ENCODE results near the gene DNAH14.

Gene DNAH14

DNA sequence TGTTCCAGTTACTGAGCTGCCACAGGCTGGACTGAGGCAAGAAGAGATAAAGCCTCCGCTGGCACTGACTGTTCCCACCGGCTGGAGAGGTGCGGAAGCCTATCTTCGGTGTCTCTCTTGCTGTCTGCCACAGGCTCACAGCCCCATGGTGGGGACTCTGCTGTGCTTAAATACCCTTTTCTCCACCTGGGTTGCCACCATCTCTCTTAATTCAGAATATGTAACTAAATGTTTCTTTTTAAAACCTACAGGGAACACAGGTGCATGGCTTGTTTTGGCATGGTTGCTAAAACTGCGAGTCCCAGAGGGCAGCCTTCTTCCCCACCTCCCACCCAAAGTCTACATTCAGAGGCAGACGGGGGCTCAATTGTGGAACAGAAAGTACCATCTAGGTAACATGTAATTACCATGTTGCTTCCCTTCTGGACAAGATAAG is 506.5 kb downstream of the DNAH14 start:
- no peak for DNase-seq

DNA sequence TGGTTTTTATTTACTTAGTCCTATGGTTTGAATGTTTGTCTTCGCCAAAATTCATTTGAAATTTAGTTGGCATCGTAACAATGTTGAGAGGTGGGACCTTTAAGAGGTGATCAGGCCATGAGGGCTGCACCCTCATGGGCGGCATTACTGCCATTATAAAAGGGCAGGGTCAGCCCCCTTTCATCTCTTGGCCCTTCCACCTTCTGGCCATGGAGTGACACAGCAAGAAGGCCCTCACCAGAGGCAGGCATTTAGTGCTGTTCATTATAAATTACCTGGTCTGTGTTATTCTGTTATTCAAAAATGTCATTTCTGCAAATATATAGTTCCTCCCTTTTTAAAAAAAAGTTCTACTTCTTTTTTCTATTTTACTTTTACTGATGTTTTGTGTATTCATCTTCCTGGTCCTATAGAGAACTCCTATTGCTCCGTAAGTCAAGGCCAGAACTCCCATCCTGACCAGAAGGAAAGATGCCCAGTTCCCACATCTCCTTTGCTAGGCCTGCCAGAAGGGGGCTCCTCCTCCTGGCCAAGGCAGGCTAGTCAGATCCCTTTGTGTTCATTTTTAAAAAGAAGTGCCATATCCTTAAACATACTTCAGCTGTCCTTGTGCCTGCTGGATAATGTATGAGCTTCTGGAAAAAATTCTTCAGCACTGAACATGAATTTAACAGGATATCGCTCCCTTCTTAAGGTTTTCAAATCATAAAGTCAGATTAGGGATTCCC is 508.4 kb downstream of the DNAH14 start:
- no peak for DNase-seq

DNA sequence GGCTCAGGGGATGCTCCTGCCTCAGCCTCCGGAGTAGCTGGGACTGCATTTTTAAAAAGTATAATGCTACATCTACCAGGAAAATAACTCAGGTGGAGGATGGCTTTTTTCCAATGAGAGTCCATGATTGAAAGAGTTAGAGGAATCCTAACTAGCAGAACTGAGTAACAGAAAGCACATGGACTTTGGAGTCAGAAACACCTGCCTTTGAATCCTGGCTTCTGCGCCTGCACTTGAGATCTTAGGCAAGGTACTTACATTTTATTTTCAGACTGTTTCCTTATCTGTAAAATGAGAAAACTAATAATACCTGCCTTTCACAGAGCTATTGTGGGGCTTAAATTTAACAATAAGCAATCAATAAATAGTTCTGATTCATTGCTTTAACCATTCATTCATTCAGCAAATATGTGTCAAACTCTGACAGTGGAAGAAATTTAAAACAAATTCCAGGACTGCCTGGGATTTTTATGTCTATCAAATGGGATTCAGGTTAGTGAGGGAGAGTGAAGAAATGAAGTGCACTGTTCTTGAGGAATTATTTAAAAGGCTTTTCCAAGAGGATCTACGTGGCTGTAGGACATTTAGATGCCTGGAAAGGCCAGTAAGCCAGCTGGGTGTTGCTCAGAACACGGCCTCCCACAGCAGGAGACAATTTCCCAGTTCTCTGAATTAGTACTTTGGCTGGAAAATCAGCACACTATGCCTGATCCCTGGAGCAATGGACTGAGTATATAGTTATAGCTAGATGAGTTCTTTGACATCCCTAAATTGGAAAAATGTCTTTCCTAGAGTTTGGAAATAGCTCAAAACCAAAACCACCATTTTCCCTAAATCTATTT is 511.1 kb downstream of the DNAH14 start:
- DNase-seq = no peak

DNA sequence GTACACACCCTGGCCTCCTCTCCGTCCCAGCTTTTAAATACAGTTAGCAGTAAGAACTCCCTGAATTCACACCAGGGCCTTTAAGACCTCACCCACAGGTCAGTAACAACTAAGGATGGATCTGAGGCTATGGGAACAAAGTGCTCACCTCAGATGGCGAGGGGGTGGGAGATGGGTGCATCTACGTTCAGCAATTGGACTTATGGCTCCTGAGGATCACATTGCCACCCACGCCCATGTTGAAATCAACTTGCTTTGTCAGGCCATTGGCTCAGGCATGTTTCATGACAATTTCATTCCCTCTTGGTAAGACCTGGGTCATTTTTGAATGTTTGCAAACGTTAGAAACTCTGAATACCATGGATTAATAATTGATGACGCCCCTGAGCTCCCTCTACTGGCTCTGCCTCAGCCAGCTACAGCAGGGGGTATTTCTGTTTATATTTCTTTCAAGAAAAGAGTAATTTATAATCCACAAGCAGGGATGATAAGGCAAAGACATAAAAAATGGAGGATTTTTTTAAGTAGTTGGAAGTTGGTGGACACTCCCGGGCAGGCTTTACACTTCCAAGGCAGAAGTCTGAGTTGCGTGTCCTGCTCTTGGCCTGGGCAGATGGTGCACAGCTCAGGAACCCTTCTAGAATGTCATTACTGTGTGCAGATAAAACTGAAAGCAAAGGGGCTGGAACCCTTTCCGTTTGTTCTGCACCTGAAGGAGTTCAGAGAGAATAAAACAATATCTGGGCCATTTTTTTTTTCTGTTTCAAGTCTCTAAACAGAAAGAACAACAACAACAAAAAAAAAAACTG is 512.0 kb downstream of the DNAH14 start:
- DNase-seq = no peak

DNA sequence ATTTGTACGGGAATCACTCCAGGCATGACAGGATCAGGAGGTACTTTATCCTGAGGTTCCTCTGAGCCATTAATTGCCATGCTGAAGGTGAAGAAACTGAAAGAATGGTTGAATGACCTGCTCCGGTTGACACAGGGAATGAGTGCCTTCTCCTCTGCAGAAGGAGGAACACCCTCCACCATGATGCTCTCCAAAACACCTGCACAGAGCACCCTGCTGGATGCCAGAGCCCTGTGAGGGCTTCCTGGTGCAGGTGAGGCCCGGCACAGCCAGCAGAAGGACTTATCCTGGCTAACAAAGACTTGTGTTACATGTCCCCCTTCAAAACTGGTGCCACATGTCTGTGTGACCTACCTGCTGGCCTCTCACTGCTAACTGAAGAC is 512.6 kb downstream of the DNAH14 start:
- DNase-seq = no peak

DNA sequence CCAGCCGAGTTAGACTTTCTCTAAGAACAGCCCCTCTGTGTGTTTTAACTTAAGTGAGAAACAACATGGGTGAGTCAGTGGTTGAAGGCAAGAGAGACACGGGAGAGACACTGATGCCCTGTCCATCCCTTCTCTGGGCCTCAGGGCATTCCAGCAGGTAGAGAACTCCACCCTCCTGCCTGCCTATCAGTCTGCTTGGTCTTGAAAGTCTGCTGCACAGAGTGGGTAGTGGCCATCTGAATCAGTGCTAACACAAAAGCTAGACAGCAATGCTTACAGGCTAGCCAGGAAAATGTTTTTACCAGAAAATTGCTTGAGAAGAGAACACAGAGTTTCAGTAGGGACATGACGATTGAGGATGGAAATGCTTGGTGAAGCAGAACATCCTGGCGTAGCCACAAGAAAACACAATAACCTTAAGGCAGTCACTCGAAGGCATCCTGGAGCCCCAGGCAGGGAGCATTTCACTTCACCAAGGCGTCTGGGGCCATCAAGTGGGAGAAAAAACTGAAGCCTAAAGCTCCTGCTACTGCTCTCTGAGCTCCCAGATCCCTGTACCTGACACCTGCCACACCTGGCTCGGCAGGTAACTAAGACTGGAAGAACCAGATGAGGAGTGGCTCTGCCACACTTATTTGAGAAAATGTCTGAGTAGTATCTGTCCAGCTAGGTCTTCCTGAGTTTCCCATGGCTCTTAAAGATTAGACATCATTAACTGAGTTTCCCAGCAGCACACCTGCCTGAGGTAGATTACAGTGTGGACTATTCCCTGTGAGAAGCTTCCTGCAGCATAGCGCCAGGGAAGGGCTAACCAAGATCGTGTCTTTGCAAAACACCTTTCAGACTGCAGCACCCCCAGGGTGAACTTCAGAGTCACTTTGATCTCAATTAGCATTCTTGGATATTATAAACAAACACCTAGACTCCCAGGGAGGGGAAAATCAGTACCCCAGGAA is 516.4 kb downstream of the DNAH14 start:
- no peak for DNase-seq

DNA sequence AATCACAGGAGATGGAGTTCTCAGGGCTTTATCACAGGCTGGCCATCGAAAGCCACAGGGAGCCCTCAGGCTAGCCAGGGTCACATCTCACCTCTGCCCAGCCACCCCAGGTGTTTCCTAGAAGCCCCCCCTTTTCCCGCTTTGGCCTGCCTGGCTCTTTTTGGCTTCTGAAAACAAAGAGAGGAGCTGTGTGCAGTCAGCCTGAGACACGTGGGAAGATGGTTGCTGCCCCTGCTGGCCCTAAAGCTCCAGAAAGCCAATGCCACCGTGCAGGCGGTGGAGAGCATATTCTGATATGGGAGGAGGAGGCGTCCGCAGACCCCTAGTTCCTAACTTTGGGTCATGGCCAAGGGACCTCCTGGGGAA is 517.1 kb downstream of the DNAH14 start:
- no peak for DNase-seq

DNA sequence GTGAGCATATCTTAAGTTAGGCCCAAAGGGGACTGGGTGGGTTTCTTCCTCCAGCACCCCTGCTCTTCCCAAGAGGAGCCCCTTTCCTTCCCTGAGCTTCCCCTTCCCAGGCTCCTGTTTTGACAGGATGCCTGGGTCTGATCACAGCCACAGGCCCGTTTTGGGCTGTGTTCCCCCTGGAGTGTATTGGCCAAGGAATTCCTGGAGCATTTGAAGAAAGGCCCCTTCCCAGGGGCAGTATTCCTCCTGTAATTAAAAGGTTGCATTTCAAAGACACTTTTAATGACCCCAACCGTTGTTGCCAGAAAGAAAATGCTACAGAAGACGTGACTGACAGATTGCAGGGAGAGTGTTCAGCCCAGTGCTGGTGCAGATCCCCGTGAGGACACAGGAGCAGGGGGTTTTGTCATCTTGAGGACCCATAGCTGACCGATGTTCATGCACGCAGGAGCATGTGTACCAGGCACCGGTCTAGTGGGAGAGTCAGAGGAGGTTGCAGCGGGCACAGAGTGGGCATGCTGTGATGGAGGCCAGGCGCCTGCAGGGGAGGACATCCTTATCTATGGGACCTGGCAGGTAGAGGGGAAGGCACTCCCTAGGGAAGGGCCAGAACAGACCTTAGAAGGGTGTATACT is 517.6 kb downstream of the DNAH14 start:
- DNase-seq = no peak

DNA sequence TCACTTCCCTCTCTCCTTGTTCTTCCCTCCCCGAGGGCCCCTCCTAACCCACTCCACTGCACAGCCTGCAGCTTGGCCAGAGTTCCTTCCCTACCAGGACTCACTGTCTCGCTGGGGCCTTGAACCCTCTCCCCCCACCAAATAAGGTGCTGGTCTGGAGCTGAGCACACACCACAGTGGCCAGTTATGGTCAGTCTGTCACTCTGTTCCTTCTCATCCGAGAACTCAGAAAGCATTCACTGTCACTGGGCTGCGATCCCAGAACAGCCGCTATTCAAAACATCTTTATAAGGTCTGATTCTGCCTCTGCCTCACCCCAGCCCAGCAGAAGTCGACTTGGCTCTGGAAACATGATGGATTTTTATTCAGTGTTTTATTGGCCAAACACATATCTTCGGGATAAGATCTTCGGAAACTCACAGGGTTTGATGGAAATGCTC is 518.2 kb downstream of the DNAH14 start:
- no peak for DNase-seq

DNA sequence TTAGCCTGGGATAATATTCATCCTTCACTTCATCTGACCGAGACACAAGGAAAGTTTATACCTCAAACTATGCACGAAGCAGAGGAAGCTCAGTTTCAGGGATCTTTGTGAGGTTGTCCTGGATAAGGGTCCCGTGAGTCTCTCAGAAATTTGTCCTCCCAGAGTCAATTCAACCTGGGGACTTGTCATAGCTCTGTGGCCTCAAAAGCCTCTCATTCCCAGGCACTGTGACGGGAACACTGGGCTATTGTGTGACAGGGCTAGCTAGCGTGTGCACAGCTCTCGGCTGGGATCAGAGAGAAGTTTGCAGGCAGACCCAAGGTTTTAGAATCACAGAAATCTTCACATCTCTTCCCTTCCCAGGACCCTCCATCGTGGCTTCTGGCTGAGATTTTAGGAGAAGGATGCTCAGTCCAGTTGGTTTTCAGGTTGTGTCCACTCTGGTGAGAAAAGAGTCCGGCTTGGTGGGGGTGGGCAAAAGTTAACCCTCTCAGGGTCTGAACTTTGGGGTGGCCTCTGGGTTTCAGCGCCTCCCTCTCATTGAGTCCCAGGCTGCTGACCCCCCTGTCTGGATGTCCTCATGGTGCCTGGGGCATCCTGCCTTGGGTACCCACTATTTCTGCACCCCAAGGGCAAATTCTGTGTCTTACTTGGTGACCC is 518.8 kb downstream of the DNAH14 start:
- no peak for DNase-seq

Measured in cerebellar nuclear complex (tissue), 1 donor.